ENCODE data around the gene TRAF1.

The TRAF1 gene

GRCh38 chr9:120916588-120916987 is 10.0 kb downstream of the TRAF1 start:
- Histone ChIP-seq H3K4me3 (ENCODE audit: insufficient read depth, low read depth, low read length) (no peak overlapping the region), H3K9me3 (ENCODE audit: control insufficient read depth, low read length) (no peaks in the 10 kb centered on the region), H3K36me3 (ENCODE audit: control insufficient read depth, insufficient read depth, low read length) (no peaks in the 10 kb centered on the region), H3K27ac (ENCODE audit: insufficient read depth, low read depth, low read length, poor library complexity, severe bottlenecking) (no peak overlapping the region), H3K27me3 (ENCODE audit: control insufficient read depth, insufficient read depth, low read length, poor library complexity, severe bottlenecking) (no peaks in the 10 kb centered on the region), H3K4me1 (ENCODE audit: control insufficient read depth, insufficient read depth, low read length) (peaks cover 7% of the 10 kb centered on the region)
- 71 to 85% methylated on average over 3 of the region's 3 CpGs for WGBS, 2 experiments

- WGBS, 2 experiments = 80 to 84% methylated on average over 1 to 3 of the region's 5 CpGs
- H3K27me3 ChIP-seq (ENCODE audit: control insufficient read depth, insufficient read depth, low read length, poor library complexity, severe bottlenecking) = no peaks in the 10 kb centered on the region
Observed at GRCh38 chr9:120915854-120916470, 10.6 kb downstream of the TRAF1 start.

GRCh38 chr9:120914953-120915352 is 11.6 kb downstream of the TRAF1 start:
- H3K36me3 ChIP-seq (ENCODE audit: control insufficient read depth, insufficient read depth, low read length) = no peaks in the 10 kb centered on the region
- H3K4me3 ChIP-seq (ENCODE audit: insufficient read depth, low read depth, low read length) = no peak overlapping the region
- WGBS, 2 experiments = 92% methylated on average over 5 to 6 of the region's 6 CpGs
- H3K27ac ChIP-seq (ENCODE audit: insufficient read depth, low read depth, low read length, poor library complexity, severe bottlenecking) = no peak overlapping the region
- no peaks in the 10 kb centered on the region for H3K27me3 ChIP-seq (ENCODE audit: control insufficient read depth, insufficient read depth, low read length, poor library complexity, severe bottlenecking)
- peaks cover 3% of the 10 kb centered on the region for H3K4me1 ChIP-seq (ENCODE audit: control insufficient read depth, insufficient read depth, low read length)
- no peaks in the 10 kb centered on the region for H3K9me3 ChIP-seq (ENCODE audit: control insufficient read depth, low read length)

More at GRCh38 chr9:120915854-120916470, 10.6 kb downstream of the TRAF1 start:
- H3K4me1 ChIP-seq (ENCODE audit: control insufficient read depth, insufficient read depth, low read length) = peaks cover 7% of the 10 kb centered on the region
- H3K27ac ChIP-seq (ENCODE audit: insufficient read depth, low read depth, low read length, poor library complexity, severe bottlenecking) = no peak overlapping the region
- H3K9me3 ChIP-seq (ENCODE audit: control insufficient read depth, low read length) = no peaks in the 10 kb centered on the region
- H3K4me3 ChIP-seq (ENCODE audit: insufficient read depth, low read depth, low read length) = no peak overlapping the region
- no peaks in the 10 kb centered on the region for H3K36me3 ChIP-seq (ENCODE audit: control insufficient read depth, insufficient read depth, low read length)

GRCh38 chr9:120914396-120914795 is 12.2 kb downstream of the TRAF1 start:
- no peaks in the 10 kb centered on the region for H3K9me3 ChIP-seq (ENCODE audit: control insufficient read depth, low read length)
- no peak overlapping the region for H3K27ac ChIP-seq (ENCODE audit: insufficient read depth, low read depth, low read length, poor library complexity, severe bottlenecking)
- H3K27me3 ChIP-seq (ENCODE audit: control insufficient read depth, insufficient read depth, low read length, poor library complexity, severe bottlenecking) = no peaks in the 10 kb centered on the region
- 88 to 93% methylated on average over 3 of the region's 3 CpGs for WGBS, 2 experiments
- peaks cover 3% of the 10 kb centered on the region for H3K4me1 ChIP-seq (ENCODE audit: control insufficient read depth, insufficient read depth, low read length)
- no peak overlapping the region for H3K4me3 ChIP-seq (ENCODE audit: insufficient read depth, low read depth, low read length)
- no peaks in the 10 kb centered on the region for H3K36me3 ChIP-seq (ENCODE audit: control insufficient read depth, insufficient read depth, low read length)

GRCh38 chr9:120913647-120914264 is 12.8 kb downstream of the TRAF1 start:
- H3K36me3 ChIP-seq (ENCODE audit: control insufficient read depth, insufficient read depth, low read length) = no peaks in the 10 kb centered on the region
- H3K27me3 ChIP-seq (ENCODE audit: control insufficient read depth, insufficient read depth, low read length, poor library complexity, severe bottlenecking) = no peaks in the 10 kb centered on the region
- no peak overlapping the region for H3K4me3 ChIP-seq (ENCODE audit: insufficient read depth, low read depth, low read length)
- no peaks in the 10 kb centered on the region for H3K9me3 ChIP-seq (ENCODE audit: control insufficient read depth, low read length)
- WGBS, 2 experiments = 89 to 91% methylated on average over 4 of the region's 4 CpGs
- H3K4me1 ChIP-seq (ENCODE audit: control insufficient read depth, insufficient read depth, low read length) = no peaks in the 10 kb centered on the region
- H3K27ac ChIP-seq (ENCODE audit: insufficient read depth, low read depth, low read length, poor library complexity, severe bottlenecking) = no peak overlapping the region

GRCh38 chr9:120912958-120913646 is 13.5 kb downstream of the TRAF1 start:
- no peaks in the 10 kb centered on the region for H3K4me1 ChIP-seq (ENCODE audit: control insufficient read depth, insufficient read depth, low read length)
- H3K4me3 ChIP-seq (ENCODE audit: insufficient read depth, low read depth, low read length) = no peak overlapping the region
- 90% methylated on average over 13 of the region's 13 CpGs for WGBS, 2 experiments
- no peaks in the 10 kb centered on the region for H3K9me3 ChIP-seq (ENCODE audit: control insufficient read depth, low read length)
- no peaks in the 10 kb centered on the region for H3K27me3 ChIP-seq (ENCODE audit: control insufficient read depth, insufficient read depth, low read length, poor library complexity, severe bottlenecking)
- no peaks in the 10 kb centered on the region for H3K36me3 ChIP-seq (ENCODE audit: control insufficient read depth, insufficient read depth, low read length)
- H3K27ac ChIP-seq (ENCODE audit: insufficient read depth, low read depth, low read length, poor library complexity, severe bottlenecking) = no peak overlapping the region

GRCh38 chr9:120911295-120911837 is 15.2 kb downstream of the TRAF1 start:
- Histone ChIP-seq H3K36me3 (ENCODE audit: control insufficient read depth, insufficient read depth, low read length) (no peaks in the 10 kb centered on the region), H3K27ac (ENCODE audit: insufficient read depth, low read depth, low read length, poor library complexity, severe bottlenecking) (no peak overlapping the region), H3K4me3 (ENCODE audit: insufficient read depth, low read depth, low read length) (no peak overlapping the region), H3K4me1 (ENCODE audit: control insufficient read depth, insufficient read depth, low read length) (no peaks in the 10 kb centered on the region), H3K9me3 (ENCODE audit: control insufficient read depth, low read length) (no peaks in the 10 kb centered on the region), H3K27me3 (ENCODE audit: control insufficient read depth, insufficient read depth, low read length, poor library complexity, severe bottlenecking) (no peaks in the 10 kb centered on the region)
- 86 to 90% methylated on average over 9 of the region's 9 CpGs for WGBS, 2 experiments

- Histone ChIP-seq H3K27ac (ENCODE audit: insufficient read depth, low read depth, low read length, poor library complexity, severe bottlenecking) (no peak overlapping the region), H3K27me3 (ENCODE audit: control insufficient read depth, insufficient read depth, low read length, poor library complexity, severe bottlenecking) (no peaks in the 10 kb centered on the region), H3K36me3 (ENCODE audit: control insufficient read depth, insufficient read depth, low read length) (no peaks in the 10 kb centered on the region), H3K4me3 (ENCODE audit: insufficient read depth, low read depth, low read length) (no peak overlapping the region), H3K4me1 (ENCODE audit: control insufficient read depth, insufficient read depth, low read length) (no peaks in the 10 kb centered on the region), H3K9me3 (ENCODE audit: control insufficient read depth, low read length) (no peaks in the 10 kb centered on the region)
- 92 to 98% methylated on average over 2 to 3 of the region's 3 CpGs for WGBS, 2 experiments
Observed at GRCh38 chr9:120910643-120911042, 16.0 kb downstream of the TRAF1 start.

- no peaks in the 10 kb centered on the region for H3K36me3 ChIP-seq (ENCODE audit: control insufficient read depth, insufficient read depth, low read length)
- no peak overlapping the region for H3K4me3 ChIP-seq (ENCODE audit: insufficient read depth, low read depth, low read length)
- WGBS, 2 experiments = 83 to 86% methylated on average over 5 of the region's 5 CpGs
- H3K27ac ChIP-seq (ENCODE audit: insufficient read depth, low read depth, low read length, poor library complexity, severe bottlenecking) = no peak overlapping the region
- no peaks in the 10 kb centered on the region for H3K9me3 ChIP-seq (ENCODE audit: control insufficient read depth, low read length)
- H3K27me3 ChIP-seq (ENCODE audit: control insufficient read depth, insufficient read depth, low read length, poor library complexity, severe bottlenecking) = no peaks in the 10 kb centered on the region
- H3K4me1 ChIP-seq (ENCODE audit: control insufficient read depth, insufficient read depth, low read length) = no peaks in the 10 kb centered on the region
Observed at GRCh38 chr9:120909904-120910303, 16.7 kb downstream of the TRAF1 start.
